Spleen (tissue), 7 donors: ENCODE measurements around the gene NIBAN1.

Source experiments
- CTCF ChIP-seq, 11 experiments: fragments of 200-600 bp in 7 of 11; fragments of 450-650 bp in 4 of 11; sonication (generic) in 4 of 11; IDR thresholded peaks in 8 of 11; conservative IDR thresholded peaks in 3 of 11; 1 replicate in 7 of 11; 2 replicates in 4 of 11; pipeline versions ENCODE4 v1.4.0 to v1.8.0; 2016 to 2021; ENCODE audit warnings: antibody characterized with exemption in 11 of 11, inconsistent platforms in 4 of 11, mild to moderate bottlenecking in 1 of 11
- POLR2A ChIP-seq, 3 donors: fragments of 450-650 bp; IDR thresholded peaks; one replicate each; pipeline ENCODE4 v1.5.1; 2017; ENCODE audit warnings: antibody characterized with exemption in 3 of 3, mild to moderate bottlenecking in 1 of 3
- donor health status: DM: no; HTN: no; CAD: no; lungs with moderate emphysema.
- donor health status: DM: no; HTN: no; CAD: no.
- donor health status: DM: no; HTN: no; CAD: no.

GRCh38 chr1:185017338-185017737, 43.0 kb upstream of the NIBAN1 start:
- no peak for TF ChIP-seq CTCF (IDR thresholded peaks at IDR 0.05 in 8 of 11, conservative IDR thresholded peaks at IDR 0.05 in 3 of 11)
- no peak for TF ChIP-seq POLR2A (IDR thresholded peaks at IDR 0.05)
